GM12801 (cell line): ENCODE data around the gene SUMO4.

ENCODE experiments used
- TF ChIP-seq, protein P1 (sequence below): IDR thresholded peaks from one replicate; pipeline ENCODE4 v1.5.1; 2011; ENCODE audit warnings: control low read depth; ENCODE audit not compliant: insufficient read length; ENCODE audit errors: extremely low read depth

SUMO4 gene

GRCh38 chr6:149405823-149406765 is 6.0 kb downstream of the SUMO4 start:
- TF ChIP-seq, protein P1, sequence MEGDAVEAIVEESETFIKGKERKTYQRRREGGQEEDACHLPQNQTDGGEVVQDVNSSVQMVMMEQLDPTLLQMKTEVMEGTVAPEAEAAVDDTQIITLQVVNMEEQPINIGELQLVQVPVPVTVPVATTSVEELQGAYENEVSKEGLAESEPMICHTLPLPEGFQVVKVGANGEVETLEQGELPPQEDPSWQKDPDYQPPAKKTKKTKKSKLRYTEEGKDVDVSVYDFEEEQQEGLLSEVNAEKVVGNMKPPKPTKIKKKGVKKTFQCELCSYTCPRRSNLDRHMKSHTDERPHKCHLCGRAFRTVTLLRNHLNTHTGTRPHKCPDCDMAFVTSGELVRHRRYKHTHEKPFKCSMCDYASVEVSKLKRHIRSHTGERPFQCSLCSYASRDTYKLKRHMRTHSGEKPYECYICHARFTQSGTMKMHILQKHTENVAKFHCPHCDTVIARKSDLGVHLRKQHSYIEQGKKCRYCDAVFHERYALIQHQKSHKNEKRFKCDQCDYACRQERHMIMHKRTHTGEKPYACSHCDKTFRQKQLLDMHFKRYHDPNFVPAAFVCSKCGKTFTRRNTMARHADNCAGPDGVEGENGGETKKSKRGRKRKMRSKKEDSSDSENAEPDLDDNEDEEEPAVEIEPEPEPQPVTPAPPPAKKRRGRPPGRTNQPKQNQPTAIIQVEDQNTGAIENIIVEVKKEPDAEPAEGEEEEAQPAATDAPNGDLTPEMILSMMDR = no peak

- TF ChIP-seq, protein P1 = no peak
Observed at GRCh38 chr6:149409617-149410016, 9.6 kb downstream of the SUMO4 start.

DNA sequence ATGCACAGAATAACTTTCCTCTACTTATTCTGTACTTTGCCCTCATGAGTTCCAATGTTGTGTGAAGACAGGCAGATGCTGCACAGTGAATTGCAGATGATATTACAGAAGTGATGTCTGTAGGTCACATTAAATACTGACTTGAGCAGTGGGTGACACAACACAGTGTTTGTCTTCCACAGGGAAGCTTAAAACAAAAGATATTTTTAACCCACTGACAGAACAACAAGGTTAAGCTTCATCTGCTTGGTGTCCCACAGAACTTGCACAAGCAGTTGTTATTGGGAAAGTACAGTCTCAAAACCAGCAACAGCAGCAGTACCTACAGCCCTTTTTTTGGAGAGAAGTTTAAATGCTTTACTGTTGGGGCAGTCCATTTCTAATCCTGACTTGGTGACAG is 10.5 kb downstream of the SUMO4 start:
- TF ChIP-seq, protein P1 = no peak

- TF ChIP-seq, protein P1 = no peak
Observed at GRCh38 chr6:149414009-149414408, 13.9 kb downstream of the SUMO4 start.

DNA sequence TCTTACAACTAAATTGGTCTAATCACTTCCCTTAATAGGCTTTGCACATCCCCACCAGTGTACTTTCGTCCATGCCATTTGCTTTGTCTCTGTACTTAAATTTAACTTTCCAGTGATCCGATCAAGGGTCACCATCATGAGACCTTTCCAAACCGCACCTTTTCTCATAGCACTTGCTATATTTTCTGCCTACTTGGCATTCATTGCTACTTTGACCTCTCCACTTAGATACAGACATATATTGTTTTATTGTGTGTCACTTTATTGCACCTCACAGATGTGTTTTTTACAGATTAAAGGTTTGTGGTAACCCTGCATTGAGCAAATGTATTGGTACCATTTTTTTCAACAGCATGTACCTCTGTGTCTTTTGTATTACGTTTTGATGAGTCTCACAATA is 14.8 kb downstream of the SUMO4 start:
- TF ChIP-seq, protein P1 = no peak

DNA sequence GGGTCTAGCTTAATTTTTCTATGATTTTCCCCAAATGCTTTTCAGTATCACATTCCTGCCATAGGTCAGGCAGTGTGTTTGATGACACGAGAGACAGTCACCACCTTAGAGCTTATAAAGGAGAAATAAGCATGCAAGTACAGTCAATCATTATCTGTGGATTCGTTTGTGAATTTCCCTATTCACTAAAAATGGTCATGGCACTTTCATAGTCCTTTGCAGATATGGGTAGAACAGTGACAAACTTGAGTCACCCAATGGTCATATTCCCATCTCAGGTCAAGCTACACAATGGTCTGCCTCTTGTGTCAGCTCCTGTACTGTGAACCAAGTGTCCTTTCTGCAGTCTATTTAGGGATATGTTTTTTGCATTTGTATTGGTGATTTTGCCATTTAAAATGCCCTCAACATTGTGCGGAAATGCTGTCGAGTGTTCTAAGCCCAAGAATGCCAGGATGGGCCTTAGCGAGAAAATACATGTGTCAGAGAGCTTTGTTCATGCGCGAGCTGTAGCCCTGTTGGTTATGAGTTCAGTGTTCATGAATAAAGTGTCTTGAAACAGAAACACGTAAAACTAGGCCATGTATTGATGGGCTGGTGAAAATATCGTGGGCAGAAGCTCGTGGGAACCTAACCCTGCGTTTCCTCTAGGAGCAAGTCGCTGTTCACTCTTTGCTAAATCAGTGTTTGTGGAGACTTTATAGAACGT is 19.8 kb downstream of the SUMO4 start:
- TF ChIP-seq, protein P1 = no peak

DNA sequence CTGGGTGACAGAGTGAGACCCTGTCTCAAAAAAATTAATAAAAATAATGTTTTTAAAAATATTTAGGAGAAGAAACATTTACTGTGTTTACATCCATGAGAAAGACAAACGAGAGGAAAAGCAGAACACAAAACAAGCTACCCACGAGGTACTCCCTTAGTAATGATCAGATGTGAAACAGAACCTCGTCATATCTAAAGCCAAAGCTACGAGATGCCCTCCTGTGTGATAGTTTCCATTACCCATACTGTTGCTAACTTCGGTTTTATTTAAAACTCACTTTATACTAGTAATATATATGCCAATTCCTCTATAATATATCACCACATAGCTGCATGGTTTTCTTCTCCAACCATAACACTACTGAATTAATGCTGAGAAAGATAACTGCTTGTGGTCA is 21.1 kb downstream of the SUMO4 start:
- TF ChIP-seq, protein P1 = no peak
